Choroid plexus epithelial cell (primary cell): ENCODE results near the gene MYO19.

Experiments
- DNase-seq: peaks from one replicate; pipeline ENCODE4 v3.0.0-alpha.2; 2010; ENCODE audit warnings: low read depth
- H3K4me3 ChIP-seq: 2 replicates; pipeline ENCODE4 v1.5.1; 2011; ENCODE audit warnings: low read depth, mild to moderate bottlenecking, control low read depth, low read length, moderate library complexity
- TF ChIP-seq, protein P1 (sequence below): conservative IDR thresholded peaks from 2 replicates; pipeline ENCODE4 v1.5.1; 2011; ENCODE audit warnings: low read depth, mild to moderate bottlenecking, control low read depth, inconsistent platforms, low read length, moderate library complexity

MYO19 gene

DNA sequence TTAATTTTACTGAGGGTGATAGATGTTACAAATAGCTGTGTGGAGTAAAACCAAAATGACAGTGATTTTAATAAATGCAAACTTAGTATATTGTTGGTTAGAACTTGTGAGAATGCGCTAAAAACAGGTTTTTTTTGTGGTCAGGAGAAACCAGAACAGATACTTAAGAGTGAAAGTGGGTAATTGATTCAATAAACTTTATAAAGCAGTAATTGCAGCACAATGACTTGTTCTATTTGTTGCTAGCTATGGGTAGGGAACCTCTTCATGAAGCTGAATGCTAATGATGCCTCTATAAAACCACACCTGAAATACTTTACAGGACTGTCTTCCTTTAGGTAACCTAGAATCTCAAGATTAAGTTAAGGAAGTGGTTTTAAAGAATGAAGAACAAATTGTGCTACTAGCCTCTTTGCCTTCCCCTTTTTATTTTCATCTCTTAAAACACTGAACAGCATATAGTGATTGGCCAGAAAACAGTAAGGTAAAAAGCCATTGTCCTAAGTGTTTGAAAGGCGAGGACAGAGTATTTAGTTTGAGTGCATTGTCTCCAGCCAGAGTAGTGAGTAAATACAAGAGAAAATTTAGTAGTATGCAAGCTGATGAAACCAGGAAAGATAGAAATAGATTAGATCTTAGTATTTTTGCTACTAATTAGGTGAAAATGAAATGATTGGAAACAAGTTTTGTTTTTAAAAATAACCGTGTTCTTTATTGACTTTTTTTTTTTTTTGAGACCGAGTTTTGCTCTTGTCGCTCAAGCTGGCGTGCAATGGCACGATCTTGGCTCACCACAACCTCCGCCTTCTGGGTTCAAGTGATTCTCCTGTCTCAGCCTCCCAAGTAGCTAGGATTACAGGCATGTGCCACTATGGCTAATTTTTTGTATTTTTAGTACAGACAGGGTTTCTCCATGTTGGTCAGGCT, 16.1 kb upstream of the MYO19 start:
- TF ChIP-seq, protein P1, sequence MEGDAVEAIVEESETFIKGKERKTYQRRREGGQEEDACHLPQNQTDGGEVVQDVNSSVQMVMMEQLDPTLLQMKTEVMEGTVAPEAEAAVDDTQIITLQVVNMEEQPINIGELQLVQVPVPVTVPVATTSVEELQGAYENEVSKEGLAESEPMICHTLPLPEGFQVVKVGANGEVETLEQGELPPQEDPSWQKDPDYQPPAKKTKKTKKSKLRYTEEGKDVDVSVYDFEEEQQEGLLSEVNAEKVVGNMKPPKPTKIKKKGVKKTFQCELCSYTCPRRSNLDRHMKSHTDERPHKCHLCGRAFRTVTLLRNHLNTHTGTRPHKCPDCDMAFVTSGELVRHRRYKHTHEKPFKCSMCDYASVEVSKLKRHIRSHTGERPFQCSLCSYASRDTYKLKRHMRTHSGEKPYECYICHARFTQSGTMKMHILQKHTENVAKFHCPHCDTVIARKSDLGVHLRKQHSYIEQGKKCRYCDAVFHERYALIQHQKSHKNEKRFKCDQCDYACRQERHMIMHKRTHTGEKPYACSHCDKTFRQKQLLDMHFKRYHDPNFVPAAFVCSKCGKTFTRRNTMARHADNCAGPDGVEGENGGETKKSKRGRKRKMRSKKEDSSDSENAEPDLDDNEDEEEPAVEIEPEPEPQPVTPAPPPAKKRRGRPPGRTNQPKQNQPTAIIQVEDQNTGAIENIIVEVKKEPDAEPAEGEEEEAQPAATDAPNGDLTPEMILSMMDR, result no peak
- no peak for DNase-seq
- no peak overlapping the region for H3K4me3 ChIP-seq

GRCh38 chr17:36547776-36548175, 13.1 kb upstream of the MYO19 start:
- H3K4me3 ChIP-seq, result peak overlapping the region; percentile 98
- TF ChIP-seq, protein P1, result no peak
- DNase-seq, result no peak

GRCh38 chr17:36546418-36547093, 11.9 kb upstream of the MYO19 start:
- peak overlapping the region; percentile 98 for H3K4me3 ChIP-seq
- TF ChIP-seq, protein P1, result no peak
- DNase-seq, result peak; percentile 20

DNA sequence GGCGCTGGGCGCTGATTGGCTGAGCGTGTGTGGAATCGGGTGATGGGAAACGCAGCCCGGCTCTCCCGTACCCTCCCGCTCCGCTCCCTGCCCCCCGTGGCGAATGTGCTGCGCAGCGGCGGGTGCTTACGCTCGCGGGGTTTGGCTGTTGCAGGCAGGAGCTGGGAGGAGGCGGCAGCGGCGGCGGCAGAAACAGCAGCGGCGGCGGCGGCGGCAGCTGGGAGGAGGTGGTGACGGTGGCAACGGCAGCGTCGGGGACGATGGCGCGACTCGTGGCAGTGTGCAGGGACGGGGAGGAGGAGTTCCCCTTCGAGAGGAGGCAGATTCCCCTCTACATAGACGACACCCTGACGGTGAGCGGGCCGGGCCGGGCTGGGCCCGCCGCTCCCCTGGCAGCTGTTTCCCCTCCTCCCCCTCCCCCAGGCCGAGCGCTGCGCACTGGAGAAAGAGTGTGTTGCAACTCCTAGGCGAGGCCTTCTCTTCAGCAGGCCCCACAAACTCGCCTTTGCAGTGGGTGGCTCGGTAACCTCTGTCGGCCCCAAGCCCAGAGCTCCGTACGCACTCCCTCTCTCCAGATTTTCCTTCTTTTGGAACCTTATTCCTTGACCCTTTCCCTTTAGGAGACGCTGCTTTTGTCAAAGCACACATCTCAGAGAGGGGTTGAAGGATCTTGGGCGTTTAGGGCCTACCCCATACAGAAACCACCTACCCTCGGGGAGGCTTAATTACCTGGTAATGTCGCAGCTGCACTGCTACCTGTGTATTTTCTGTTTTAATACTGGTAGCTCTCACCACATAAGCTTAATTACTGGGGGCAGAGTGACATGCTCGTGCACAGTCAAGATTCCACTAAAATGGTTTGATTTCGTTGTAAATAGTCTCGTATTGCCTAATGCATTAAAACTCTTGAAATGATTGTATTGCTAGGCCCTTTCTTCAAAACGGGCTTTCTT, 11.1 kb upstream of the MYO19 start:
- peak; percentile 99 for DNase-seq
- H3K4me3 ChIP-seq, result peak overlapping the region; percentile 98
- TF ChIP-seq, protein P1, result no peak

DNA sequence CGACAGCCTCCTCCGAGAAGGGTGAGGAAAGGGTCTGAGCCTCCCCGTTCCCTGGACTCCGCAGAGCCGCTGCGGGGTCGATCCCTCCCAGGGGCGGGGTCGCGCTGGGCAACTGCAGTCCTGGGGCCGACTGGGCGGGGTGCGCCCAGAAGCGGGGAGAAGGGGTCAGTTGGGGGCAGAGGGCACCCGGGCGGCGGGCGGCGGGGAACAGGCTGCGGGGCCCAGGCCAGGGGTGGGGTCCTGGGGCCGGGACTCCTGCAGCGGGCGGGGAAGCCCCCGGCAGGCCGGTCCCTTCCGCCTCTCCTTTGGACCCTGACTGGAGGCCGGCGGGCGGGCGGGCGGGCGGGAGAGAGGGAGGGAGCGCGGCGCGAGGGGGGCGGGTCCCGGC, 10.4 kb upstream of the MYO19 start:
- TF ChIP-seq, protein P1, result no peak
- peak overlapping the region; percentile 98 for H3K4me3 ChIP-seq
- DNase-seq, result no peak

DNA sequence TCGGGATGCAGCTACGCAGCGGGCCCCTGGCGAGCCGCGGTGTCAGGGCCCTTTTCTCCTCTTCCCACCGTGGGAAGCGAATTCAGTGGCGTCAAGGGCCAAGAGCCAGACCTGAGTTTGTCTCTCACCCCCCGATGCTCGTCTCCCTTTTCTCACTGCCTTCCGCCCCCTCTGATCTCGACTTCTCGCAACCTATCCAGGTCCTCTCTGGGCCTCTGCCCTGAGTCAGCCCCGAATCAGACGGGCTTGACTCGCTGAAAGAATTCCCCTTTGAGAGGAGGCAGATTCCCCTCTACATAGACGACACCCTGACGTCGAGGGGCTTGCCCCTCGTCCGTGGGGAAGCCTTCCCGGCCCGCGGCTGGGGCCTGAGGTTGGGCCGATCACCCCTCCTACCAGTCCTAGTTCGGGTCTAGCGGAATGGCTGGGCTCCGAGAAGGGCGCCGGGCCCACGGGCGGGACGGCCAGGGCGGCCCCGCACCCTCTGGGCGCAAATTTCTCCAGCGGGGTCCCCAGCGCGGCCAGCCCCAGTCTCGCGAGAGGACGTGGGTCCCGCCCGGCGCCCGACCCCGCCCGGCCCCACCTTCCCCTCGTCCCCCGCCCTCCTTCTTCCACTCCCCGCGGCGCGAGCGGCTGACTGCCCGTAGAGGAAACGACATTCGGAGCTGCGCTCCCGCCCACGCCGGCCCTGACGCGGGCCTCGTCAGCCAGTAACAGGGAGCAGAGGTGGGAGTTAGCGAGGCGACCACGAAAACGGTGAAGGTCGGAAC, 9.8 kb upstream of the MYO19 start, which contains the start of gene GGNBP2:
Gene GGNBP2, plus strand, starts transcription at position 613 of the 770 bp plus-strand sequence. CDS start 806 bp downstream, outside the sequence.
- TF ChIP-seq, protein P1, result no peak
- peak; percentile 97 for DNase-seq
- H3K4me3 ChIP-seq, result peak within 1 kb of the TSS; percentile 98
